Measurements from ENCODE around the gene DGKI. TPM values are rescaled to one million over a fixed set of nuclear protein-coding genes. Genes with fewer than 3 reads are reported as not detected.
A peak's percentile ranks its signal among the peaks of the same experiment; 100 is the strongest.

The DGKI gene
- total and polyA plus RNA-seq, 2 of the 4 experiments (the other 2 are of a cell fraction) = 3.9 to 15.8 TPM

DNA sequence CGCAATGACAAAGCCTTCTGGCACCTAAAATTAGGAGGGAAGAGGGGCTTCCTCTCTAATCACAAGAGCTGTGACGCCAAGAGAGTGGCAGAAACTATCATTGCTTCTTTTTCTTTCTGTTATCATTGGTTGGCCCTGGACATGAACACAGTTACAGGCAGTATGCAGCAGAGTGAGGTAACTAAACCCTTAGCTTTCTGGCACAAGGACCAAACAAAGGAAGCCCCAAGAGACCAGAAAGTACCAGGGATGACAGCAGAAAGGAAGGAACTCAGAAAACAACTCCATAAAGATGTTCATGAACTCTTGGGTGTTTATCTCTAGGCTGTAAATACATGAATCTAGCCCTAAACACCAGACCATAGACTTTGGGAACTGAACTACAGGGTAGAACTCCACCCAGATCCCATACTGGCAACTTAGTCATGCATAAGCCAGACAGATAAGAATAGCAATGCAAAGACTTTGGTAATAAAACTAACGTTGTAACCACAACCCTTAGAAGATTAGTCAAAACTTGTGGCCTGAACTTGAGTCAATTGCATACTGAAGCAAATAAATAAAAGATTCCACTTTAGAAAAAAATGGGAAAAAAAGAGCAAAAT lies 307.6 kb downstream of the DGKI start:
- Histone ChIP-seq H3K36me3 (ENCODE audit: control insufficient read depth, insufficient read depth, low read length) (no peaks in the 10 kb centered on the region), H3K27ac (ENCODE audit: insufficient read depth, low read length) (peak overlapping the region; percentile 92), H2AK5ac (ENCODE audit: low read depth, low read length) (peak overlapping the region; percentile 96), H2AFZ (replicated peaks; ENCODE audit: low read length, poor library complexity) (peak overlapping the region; percentile 56), H2BK20ac (ENCODE audit: low read depth, low read length) (peak overlapping the region; percentile 100), H4K5ac (ENCODE audit: low read depth, low read length) (peak overlapping the region; percentile 84), H2BK120ac (ENCODE audit: low read depth, low read length) (peak overlapping the region; percentile 99), H2AK9ac (replicated peaks; ENCODE audit: low read depth, low read length, poor library complexity) (peak overlapping the region; percentile 93), H4K8ac (ENCODE audit: low read depth in 2 of 2, low read length in 2 of 2) (peak overlapping the region; percentile 89 to 95), H3K9me3 (ENCODE audit: control insufficient read depth, insufficient read depth, low read length) (no peaks in the 10 kb centered on the region), H2BK5ac (ENCODE audit: low read depth, low read length, poor library complexity, severe bottlenecking) (peak overlapping the region; percentile 95), H2BK15ac (ENCODE audit: low read depth, low read length) (peak overlapping the region; percentile 79; the same call in 2 of the 3 replicates), H4K91ac (ENCODE audit: insufficient read depth, low read depth, low read length) (peak overlapping the region; percentile 91), H3K23ac (ENCODE audit: low read depth, low read length) (peak overlapping the region; percentile 98), H3K27me3 (ENCODE audit: control insufficient read depth, insufficient read depth, low read length) (no peaks in the 10 kb centered on the region), H3K4me2 (ENCODE audit: low read depth, low read length) (peak overlapping the region; percentile 27; the same call in 1 of the 2 replicates), H3K79me1 (ENCODE audit: low read depth in 1 of 2, low read length in 2 of 2) (peaks cover 0 to 7% of the 10 kb centered on the region in 2 experiments; a peak in 1 of 4 replicates), H3K9me1 (ENCODE audit: insufficient read depth, low read length) (peaks cover 5% of the 10 kb centered on the region; the same call in 1 of the 2 replicates), H3K4me3 (ENCODE audit: insufficient read depth, low read depth, low read length) (no peak overlapping the region), H3K9ac (ENCODE audit: low read depth, low read length) (peak overlapping the region; percentile 62), H4K20me1 (ENCODE audit: insufficient read depth, low read length) (no peaks in the 10 kb centered on the region), H3K4ac (ENCODE audit: low read depth, low read length) (peak overlapping the region; percentile 98), H3K14ac (replicated peaks; ENCODE audit: low read depth, low read length) (peak overlapping the region; percentile 98), H3K4me1 (ENCODE audit: control insufficient read depth, insufficient read depth, low read length) (peaks cover 9% of the 10 kb centered on the region), H3K56ac (ENCODE audit: extremely low read depth, insufficient read depth, low read length) (peak overlapping the region; percentile 99), H3K18ac (ENCODE audit: low read depth, low read length) (peak overlapping the region; percentile 97)
- in situ Hi-C loops (cut with MboI; ENCODE audit: low sequenced_read_pairs) (no loop called here), intact Hi-C loops (cut with micrococcal nuclease) (loop anchor here (5.0 kb wide), 1 partner anchor 38 kb away; no protein-coding TSS in a partner anchor), dilution Hi-C loops (cut with HindIII; ENCODE audit: low sequenced_read_pairs, unreplicated experiment) (no loop called here)
- no TSS peak for BruUV-seq (replicated peaks)
- ChIA-PET POLR2A (ENCODE audit: unreplicated experiment) (no interaction called here), CTCF (interaction anchor here (0.5 to 1.0 kb wide), 3 partner anchors 9 to 370 kb away, joined by 3 read pairs; no protein-coding TSS in a partner anchor)
- peak; percentile 38 for TF ChIP-seq POLR2A (IDR thresholded peaks at IDR 0.05; ENCODE audit: low read depth, low read length)
- no peak for TF ChIP-seq MXI1 (IDR thresholded peaks at IDR 0.05; ENCODE audit: borderline replicate concordance, low read depth, low read length)
- no peak for TF ChIP-seq NFE2L2 (IDR thresholded peaks at IDR 0.05; ENCODE audit: low read depth, low read length)
- TF ChIP-seq, protein P1, sequence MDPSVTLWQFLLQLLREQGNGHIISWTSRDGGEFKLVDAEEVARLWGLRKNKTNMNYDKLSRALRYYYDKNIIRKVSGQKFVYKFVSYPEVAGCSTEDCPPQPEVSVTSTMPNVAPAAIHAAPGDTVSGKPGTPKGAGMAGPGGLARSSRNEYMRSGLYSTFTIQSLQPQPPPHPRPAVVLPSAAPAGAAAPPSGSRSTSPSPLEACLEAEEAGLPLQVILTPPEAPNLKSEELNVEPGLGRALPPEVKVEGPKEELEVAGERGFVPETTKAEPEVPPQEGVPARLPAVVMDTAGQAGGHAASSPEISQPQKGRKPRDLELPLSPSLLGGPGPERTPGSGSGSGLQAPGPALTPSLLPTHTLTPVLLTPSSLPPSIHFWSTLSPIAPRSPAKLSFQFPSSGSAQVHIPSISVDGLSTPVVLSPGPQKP (IDR thresholded peaks at IDR 0.05; ENCODE audit: borderline replicate concordance, low read depth, low read length) = no peak
- peak; percentile 60 for TF ChIP-seq CEBPB (IDR thresholded peaks at IDR 0.05; ENCODE audit: low read depth, low read length)
- peak; percentile 66; the same call in 1 of the 2 replicates for TF ChIP-seq FOS (IDR thresholded peaks at IDR 0.05; ENCODE audit: low read depth, low read length)
- ATAC-seq (ENCODE audit: low read depth) (peak; percentile 86), DNase-seq (peak; percentile 94)
- WGBS, 2 experiments (ENCODE audit: extremely low coverage in 2 of 2, insufficient read length in 1 of 2) = no CpG with 5 or more reads among the region's 3 CpGs
